ENCODE results near the gene CFAP61.
"Not testable (repeated sequence)": the region's sequence is repeated elsewhere in the genome, so short reads cannot be mapped to it uniquely, and the experiment has no call there.

Gene CFAP61, protein sequence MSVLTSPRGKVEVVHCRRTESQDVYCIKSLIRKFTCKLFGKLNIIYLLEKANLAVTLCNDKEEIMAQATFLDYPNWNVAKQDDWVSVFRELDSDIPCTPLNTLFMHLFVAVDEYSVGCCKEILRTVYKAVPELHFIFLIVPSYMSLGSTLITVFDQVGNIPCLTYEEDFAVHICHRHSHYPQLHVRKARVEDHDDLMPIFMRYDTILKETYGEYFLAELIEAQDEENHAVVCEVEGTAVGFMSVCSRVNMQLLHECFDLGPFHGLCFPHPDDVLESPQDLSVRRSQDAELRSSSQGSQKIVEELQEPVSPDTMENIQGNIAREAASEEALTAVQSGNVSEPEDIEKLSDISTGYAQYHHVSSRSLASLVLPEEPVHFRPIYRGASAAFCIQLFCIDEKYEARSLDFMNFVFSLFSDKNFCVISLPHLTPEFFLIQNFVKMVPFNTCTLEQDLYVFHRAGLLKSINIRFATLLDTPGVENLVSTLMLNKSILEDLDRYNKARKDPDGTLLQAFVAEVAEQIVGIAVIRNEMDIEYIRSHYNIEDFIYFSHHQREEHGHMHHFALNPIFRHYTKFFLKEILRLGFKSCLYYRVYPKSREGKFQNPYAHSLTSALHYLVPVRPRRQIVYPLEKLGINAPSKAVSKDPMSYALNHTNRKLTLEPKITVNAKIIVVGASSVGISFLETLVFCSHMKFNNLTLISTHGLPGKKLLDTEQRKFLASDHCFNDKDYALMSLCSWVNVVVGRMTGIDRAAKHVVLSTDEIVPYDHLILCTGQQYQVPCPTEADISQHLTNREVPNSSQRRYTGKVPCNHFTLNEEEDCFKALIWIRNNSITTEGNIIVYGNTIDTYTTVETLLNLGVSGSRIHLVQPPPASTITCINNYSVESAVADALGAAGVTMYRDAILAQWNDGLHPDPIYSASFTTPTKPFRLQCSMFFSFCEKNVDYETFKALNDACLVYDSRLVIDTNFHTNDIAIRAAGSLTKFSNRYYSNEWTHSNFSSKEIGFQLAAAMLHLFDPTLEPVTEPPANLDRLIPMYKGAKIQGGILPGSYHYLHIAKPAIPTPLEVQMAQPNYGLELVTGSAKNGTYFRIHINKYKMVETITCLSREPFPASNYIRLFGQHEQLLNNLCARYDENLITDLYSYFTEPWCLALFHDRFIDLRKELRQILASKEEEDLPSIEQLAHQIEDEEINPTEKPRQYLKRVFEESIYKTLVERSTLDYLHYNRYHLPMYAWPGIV

GRCh38 chr20:20052074-20052970, at the start of gene CFAP61, which contains the start of gene CRNKL1:
Gene CFAP61, plus strand, starts transcription at chr20:20052532. Its CDS starts 4,122 bp downstream, at chr20:20056654.
Gene CRNKL1, minus strand, starts transcription at chr20:20052466. Its CDS starts 124 bp downstream, at chr20:20052342.
- DNase-seq, result peak; percentile 97

GRCh38 chr20:20003031-20003954, 49.0 kb upstream of the CFAP61 start:
- no peak for DNase-seq

- not testable (repeated sequence) for DNase-seq
These were observed 48.4 kb upstream of the CFAP61 start for GRCh38 chr20:20003955-20004322.

DNA sequence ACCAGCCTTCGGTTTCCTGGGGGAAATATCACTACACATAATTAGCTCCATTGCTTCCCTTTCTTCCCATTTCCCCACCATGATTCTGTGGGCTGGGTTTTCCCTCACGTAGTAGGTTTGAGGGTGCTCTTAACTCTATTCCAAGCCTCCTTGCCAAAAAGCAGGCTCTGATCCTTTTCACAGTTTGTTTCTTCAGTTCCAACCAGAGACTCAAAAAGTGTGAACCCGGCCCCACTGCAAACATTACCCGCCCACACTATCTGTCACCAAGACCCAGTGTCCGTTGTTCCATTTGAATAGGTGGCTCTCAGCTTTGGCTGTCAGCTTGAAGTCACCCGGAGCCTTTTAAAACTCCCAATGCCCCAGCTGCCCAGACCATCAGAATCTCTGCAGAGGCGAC, 47.0 kb upstream of the CFAP61 start:
- DNase-seq, result no peak

GRCh38 chr20:20009784-20010253, 42.5 kb upstream of the CFAP61 start:
- no peak for DNase-seq

DNA sequence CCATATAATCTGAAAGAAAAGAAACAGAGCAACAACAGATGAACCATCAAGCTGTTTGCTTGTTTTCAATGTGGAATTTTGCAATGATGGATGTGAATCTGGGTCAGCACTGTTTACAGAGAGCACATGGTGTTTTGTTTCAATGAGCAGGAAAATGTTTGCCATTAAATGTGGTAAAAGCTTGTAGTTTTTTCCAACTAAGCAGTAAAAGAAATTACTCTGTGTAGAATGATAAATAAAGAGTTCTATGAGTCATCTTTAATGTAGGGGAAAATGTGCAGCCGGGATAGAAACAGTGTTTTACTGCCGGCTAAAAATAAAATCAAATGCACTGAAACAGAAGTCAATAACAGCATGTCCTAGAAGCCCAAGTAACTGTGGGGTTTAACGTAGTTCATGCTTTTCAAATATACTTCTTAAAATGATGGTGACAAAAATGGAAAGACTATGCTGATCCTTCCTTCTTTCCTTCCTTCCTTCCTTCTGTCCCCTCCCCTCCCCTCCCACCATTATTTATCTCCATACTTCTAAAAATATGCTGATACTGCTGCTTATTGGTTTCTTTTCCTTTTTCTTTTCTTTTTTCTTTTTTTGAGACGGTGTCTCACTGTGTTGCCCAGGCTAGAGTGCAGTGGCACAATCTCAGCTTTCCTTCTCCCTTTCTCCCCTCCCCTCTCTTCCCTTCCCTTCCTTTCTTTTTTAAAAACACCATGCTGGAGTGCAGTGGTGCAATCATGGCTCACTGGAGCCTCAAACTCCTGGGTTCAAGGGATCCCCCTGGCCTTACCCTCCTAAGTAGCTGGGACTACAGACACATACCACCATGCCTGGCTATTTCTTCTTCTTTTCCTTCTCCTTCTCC, 41.5 kb upstream of the CFAP61 start:
- no peak for DNase-seq

- DNase-seq, result no peak
These were observed 39.8 kb upstream of the CFAP61 start for GRCh38 chr20:20012541-20012940.

DNA sequence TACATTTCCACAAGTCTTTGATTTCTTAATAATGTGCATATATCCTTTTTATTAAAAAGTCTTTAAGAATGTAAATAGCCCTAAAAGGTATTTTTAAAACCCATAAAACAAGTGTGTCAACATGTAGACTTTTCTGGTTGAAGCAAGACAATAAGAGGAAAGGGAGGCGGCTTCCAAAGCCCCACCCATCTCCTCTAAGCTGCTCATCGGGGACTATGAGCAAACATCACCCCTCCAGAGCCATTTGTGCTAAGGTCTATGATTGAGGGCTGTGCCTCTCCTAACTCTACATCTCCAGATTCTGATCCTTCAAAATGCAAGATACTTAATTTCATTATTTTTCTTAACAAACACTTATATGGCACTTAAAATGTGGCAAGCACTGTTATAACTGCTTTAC, 37.7 kb upstream of the CFAP61 start:
- DNase-seq, result no peak

DNA sequence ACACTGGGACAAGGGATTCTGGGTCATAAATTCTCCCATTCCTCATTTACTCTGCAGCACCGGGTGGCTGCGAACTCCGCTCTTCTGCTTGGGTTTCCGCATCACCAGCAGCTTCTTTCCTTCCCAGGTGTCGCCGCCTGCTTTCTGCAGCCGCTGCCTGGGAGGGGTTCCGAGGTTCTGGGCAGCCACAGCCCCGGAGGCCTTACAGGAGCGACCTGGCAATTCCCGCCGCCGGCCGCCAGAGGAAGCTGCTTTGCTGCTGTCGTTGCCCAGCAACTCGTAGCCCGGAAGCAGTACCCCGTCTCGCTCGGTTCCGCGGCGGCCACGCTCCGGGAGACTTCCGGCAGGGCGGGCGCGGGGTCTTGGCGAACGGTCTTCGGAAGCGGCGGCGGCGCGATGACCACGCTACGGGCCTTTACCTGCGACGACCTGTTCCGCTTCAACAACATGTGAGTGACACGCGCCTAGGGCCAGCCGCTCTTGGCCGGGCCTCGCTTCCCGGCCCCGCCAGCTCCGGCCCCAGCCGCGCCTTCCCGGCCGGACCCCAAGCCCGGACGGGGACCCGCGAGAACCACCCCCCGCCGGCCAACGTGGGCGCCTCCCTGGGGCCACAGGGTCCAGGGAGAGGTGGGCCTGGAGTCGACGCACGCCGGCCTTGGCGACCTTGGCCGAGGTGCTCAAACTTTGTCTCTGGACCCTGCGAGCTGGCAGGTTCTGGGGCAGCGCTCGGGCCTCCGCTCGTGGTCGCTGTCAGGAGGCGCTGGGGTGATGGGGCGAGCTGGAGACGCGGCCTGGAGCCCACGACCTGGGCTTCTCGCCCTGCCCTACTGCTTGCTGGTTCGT, 35.1 kb upstream of the CFAP61 start, which contains the start of gene NAA20:
NAA20 (plus strand) TSS at position 362 of the 843 bp plus-strand sequence; CDS start at position 397, 35 bp downstream.
- peak; percentile 95 for DNase-seq

GRCh38 chr20:20017844-20018185, 34.5 kb upstream of the CFAP61 start:
- DNase-seq, result no peak

DNA sequence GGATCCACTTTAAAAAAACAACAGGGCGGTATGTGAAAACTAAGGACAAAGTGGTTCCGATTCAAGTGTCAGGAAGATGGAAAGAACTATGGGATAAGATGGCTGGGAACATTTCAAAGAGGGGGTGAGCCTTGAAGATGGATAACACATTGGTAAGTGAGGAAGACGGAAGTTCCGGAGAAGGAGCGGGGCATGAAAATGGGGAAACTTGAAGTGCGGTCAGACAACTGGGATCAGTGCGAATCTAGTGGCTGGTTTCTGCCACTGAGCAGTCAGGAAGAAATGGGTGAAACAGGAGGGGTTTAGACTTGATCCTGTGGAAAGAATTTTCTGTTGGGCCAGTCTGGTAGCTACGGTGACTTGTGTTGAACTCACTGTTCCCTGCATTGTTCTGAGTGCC, 34.0 kb upstream of the CFAP61 start:
- no peak for DNase-seq

DNA sequence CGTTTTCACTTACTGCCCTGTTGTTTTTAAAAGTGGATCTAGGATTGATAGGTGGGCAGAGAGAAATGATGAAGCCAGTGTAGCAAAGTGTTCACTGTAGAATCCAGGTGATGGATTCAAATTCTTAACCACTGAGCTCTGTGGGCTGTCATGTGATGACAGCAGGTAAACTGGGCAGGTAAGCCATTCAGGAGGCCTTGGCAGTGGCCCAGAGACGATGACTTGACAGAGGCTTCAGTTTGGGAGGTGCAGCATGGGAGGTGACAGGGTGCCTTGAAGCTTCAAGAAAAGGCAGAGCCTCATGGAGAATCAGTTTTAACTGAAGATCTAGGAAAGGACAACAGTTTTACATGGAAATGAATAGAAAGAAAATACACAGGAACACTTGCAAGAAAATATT, 33.2 kb upstream of the CFAP61 start:
- DNase-seq, result no peak

GRCh38 chr20:20020908-20021307, 31.4 kb upstream of the CFAP61 start:
- DNase-seq, result no peak

GRCh38 chr20:20021835-20022234, 30.5 kb upstream of the CFAP61 start:
- DNase-seq, result no peak

- DNase-seq, result no peak
These were observed 29.8 kb upstream of the CFAP61 start for GRCh38 chr20:20022498-20022897.

DNA sequence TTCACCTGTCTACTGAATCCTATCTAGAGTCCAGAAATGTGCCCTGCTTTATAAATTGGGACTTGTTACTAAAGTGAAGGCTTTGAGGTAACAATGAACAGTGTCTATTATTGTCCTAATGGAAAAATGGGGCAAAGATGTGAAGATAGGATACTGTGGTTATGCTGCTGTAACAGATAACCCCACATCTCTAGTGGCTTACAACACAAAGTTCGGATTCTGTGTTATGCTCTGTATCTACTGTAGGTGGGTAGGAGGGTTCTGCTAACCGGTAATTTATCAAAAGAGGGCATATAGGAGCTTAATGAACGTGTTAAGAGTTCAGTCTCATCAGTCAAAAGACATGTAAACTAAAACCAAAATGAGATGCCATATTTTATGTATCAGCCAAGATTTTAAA, 28.9 kb upstream of the CFAP61 start:
- no peak for DNase-seq

- no peak for DNase-seq
These were observed 27.4 kb upstream of the CFAP61 start for GRCh38 chr20:20024942-20025341.

- DNase-seq, result no peak
These were observed 25.0 kb upstream of the CFAP61 start for GRCh38 chr20:20027284-20027683.

DNA sequence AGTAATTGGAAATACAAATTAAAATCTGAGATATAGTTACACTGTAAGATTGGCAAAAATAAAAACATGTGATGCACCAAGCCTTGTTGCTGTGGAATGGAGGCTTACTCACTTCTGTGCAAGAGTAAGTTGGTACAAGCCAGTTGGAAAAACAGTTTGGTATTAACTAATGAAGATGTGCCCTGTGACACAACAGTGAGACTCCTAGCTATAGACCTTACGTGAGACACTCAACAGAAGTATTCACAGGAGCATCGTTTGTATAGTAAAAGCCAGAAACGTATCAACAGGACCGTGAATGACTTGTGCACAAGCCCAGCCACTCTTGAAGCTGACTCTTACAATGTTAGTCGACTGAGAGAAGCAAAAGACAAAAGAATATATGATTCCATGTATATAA, 20.5 kb upstream of the CFAP61 start:
- no peak for DNase-seq

Measured in activated CD8-positive, alpha-beta memory T cell treated with anti-CD3 and anti-CD28 coated beads, Interleukin-2, amount 50 U/mL, for 48 hours (primary cell).